LNCaP clone FGC (cell line): ENCODE data around the gene UBE2G2.

Experiments
- DNase-seq: peaks from one replicate; pipeline ENCODE4 v3.0.0-alpha.2; 2011; ENCODE audit warnings: low read depth
- H3K4me3 ChIP-seq: 2 replicates; pipeline ENCODE4 v1.5.1; 2011; ENCODE audit warnings: mild to moderate bottlenecking, low read depth, low read length, control low read depth
- TF ChIP-seq, protein P1 (sequence below): IDR thresholded peaks from 2 replicates; pipeline ENCODE4 v1.5.1; 2012; ENCODE audit warnings: mild to moderate bottlenecking; ENCODE audit not compliant: control insufficient read depth, insufficient read depth; ENCODE audit errors: extremely low read depth

UBE2G2 gene

DNA sequence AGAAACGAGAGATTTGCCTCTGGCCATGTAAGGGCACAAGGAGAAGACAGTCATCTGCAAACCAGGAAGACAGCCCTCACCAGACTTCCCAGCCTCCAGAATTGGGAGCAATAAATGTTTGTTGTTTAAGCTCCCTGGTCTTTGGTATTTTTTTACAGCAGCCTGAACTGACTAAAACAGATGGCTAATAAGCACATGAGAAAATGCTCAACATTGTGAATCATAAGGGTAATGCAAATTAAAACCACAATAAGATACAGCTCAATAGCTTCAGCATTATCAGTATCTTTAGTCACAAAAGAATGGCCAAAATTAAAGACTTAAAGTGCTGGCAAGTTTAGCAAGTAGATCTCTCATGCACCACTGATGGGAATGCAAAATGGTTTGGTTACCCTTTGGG lies 11.7 kb downstream of the UBE2G2 start:
- DNase-seq: no peak
- no peak overlapping the region for H3K4me3 ChIP-seq
- TF ChIP-seq, protein P1, sequence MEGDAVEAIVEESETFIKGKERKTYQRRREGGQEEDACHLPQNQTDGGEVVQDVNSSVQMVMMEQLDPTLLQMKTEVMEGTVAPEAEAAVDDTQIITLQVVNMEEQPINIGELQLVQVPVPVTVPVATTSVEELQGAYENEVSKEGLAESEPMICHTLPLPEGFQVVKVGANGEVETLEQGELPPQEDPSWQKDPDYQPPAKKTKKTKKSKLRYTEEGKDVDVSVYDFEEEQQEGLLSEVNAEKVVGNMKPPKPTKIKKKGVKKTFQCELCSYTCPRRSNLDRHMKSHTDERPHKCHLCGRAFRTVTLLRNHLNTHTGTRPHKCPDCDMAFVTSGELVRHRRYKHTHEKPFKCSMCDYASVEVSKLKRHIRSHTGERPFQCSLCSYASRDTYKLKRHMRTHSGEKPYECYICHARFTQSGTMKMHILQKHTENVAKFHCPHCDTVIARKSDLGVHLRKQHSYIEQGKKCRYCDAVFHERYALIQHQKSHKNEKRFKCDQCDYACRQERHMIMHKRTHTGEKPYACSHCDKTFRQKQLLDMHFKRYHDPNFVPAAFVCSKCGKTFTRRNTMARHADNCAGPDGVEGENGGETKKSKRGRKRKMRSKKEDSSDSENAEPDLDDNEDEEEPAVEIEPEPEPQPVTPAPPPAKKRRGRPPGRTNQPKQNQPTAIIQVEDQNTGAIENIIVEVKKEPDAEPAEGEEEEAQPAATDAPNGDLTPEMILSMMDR: no peak

DNA sequence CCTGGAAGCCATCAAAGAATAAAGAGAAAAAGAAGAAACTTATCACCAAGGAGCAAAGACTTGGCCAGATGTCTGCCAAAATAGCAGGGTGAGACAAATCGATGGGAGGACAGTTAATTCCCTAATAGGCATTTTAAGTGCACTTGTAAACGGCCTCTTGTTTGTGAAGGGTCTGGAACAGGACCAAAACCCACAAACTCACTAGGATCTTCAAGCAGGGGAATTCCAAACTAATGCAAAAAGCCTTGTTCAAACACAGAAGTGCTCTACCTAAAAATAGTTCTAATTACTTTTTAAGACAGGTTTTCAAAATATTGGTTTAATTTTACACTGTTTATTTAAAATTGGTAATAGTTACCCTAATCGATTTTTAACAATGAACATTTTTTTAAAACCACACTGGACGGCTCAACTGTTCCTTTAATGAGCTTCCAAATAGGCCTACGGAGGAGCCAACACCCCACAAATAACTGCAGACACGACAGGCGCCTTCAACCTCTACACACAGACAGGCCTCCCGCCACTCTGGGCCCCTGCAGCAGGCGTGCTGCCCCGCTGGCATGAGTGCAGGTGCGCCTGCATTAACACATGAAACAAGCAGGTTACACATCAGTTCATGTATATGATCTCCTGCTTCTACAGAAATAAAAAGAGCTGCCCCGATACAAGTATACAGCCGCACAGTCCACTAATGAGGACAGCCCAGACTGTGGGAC lies 15.8 kb downstream of the UBE2G2 start:
- TF ChIP-seq, protein P1: no peak
- H3K4me3 ChIP-seq: no peak overlapping the region
- peak; percentile 92 for DNase-seq

DNA sequence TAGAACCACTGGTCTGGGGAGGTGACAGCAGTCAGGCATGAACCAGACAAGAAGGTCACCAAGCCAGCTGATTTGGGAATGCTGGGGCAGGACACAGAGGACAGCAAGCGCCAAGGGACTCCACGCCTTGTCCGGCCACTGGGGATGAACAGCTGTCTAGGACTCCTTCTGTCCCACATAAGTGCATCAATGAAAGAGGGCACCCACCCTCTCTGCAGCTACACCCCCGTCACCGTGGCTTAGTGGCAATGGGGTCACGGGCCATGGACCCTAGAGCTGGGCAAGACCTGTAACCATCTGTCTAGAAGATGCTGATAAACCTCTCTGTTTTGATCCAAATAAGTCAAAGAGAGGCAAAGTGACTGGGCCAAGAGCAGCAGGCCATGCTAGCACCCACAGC lies 16.8 kb downstream of the UBE2G2 start:
- H3K4me3 ChIP-seq: no peak overlapping the region
- DNase-seq: no peak
- TF ChIP-seq, protein P1: no peak

DNA sequence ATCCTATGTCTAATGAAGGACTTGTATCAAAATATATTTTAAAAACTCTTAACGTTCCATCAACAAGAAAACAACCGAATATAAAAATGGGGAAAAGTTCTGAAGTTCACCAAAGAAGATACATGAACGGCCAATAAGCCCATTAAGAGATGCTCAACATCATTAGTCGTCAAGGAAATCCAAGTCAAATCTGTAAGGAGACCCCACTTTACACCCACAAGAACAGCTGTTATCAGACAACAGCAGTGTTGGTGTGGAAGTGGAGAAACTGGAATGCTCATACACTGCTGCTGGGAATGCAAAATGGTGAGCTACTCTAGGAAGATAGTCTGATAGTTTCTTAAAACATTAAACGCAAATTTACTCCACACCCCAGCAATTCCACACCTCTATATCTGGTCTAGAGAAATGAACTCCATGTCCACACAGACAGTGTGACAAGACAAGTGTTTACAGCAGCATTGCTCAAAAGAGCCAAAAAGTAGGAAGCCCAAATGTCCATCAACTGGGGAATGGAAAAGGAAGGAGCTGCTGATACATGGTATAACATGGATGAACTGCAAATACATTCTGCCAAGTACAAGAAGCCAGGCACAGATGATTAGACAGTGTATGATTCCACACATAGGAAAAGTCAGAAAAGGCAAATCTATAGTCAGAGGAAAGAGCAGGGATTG lies 18.5 kb downstream of the UBE2G2 start:
- no peak for DNase-seq
- TF ChIP-seq, protein P1: no peak
- no peak overlapping the region for H3K4me3 ChIP-seq

DNA sequence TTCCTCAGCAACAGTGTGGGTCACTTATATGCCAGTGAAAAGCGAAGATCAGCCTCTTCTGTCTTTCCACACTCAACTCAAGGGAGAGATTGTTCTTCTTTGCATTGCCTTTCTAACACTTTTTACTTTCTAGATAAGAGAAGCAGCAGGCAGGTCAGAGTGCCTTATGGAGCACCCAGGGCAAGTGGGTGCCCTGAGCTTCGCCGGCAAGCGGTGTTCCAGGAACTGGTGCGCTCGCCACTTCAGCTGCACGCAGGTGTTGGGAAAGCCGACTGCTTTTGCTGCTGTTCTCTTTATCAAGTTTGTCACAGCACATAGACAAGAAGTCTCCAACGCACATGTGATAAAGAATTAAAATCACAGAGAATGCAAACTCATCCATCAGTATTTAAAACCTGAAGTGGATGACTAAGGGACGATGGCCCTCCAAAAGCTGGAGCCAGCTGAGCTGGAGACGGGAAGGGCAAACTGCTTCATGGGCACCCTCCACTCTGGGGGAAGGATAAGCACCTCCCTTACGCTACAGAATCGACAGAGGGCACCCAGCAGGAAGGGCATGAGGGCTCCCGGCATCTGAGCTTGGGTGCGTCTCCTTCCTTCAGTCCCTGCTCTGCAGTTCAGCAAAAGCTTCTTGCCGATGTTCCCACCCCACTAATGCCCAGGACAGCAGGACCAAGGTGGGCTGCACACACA lies 20.7 kb downstream of the UBE2G2 start:
- TF ChIP-seq, protein P1: no peak
- no peak for DNase-seq
- H3K4me3 ChIP-seq: no peak overlapping the region

DNA sequence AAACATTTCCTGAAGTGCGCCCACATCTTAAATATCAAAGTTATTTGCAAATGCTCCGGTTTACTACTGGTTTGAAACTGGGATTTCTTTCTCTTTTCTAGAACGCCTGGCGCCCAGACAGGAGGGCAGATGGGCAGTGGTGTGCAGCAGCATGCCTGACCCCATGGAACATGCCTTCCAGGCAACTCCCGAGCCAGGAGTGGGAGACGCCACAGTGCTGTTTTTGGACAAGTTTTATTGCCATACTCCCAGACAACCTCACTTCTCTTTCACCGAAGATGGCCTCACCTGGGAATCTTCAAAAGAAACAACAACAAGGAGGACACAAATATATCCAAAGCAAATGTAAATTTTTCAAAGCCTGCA lies 21.5 kb downstream of the UBE2G2 start:
- TF ChIP-seq, protein P1: no peak
- no peak for DNase-seq
- H3K4me3 ChIP-seq: no peak overlapping the region
